ENCODE measurements around the gene EFNA3. TPM values are rescaled to one million over a fixed set of nuclear protein-coding genes. Genes with fewer than 3 reads are reported as not detected.

EFNA3 gene
- total RNA-seq, 1 experiment from 2014 or later, result 20.4 TPM

GRCh38 chr1:155136748-155137147, 58.1 kb downstream of the EFNA3 start:
- Histone ChIP-seq H3K36me3 (ENCODE audit: control insufficient read depth in 1 of 2, insufficient read depth in 2 of 2, low read length in 2 of 2) (peaks cover 12 to 23% of the 10 kb centered on the region in 2 experiments; a peak in 3 of 4 replicates), H3K9me3 (ENCODE audit: control insufficient read depth in 1 of 2, insufficient read depth in 1 of 2, low read depth in 1 of 2, low read length in 2 of 2) (no peaks in the 10 kb centered on the region), H3K27ac (ENCODE audit: low read depth, low read length) (peak overlapping the region; percentile 95), H3K4me2 (ENCODE audit: low read length) (peak overlapping the region; percentile 89), H4K20me1 (ENCODE audit: insufficient read depth) (no peaks in the 10 kb centered on the region), H3K4me1 (ENCODE audit: control insufficient read depth in 1 of 2, insufficient read depth in 2 of 2, low read length in 2 of 2) (peaks cover 31 to 56% of the 10 kb centered on the region in 2 experiments), H3K9me2 (ENCODE audit: insufficient read depth) (no peaks in the 10 kb centered on the region), H3K79me2 (ENCODE audit: insufficient read depth, low read length) (peaks cover 42% of the 10 kb centered on the region), H2AFZ (ENCODE audit: low read depth, low read length, poor library complexity, severe bottlenecking) (no peak overlapping the region), H3K4me3 (replicated peaks in 1 of 2; ENCODE audit: low read depth in 1 of 2, low read length in 2 of 2) (peak overlapping the region; percentile 47 to 77), H3K9ac (ENCODE audit: low read length) (peak overlapping the region; percentile 97), H3K27me3 (ENCODE audit: insufficient read depth, low read length) (no peaks in the 10 kb centered on the region)
- CTCF ChIA-PET, result interaction anchor here (0.7 to 2.4 kb wide), 6 partner anchors 30 to 56 kb away, joined by 3 to 8 read pairs (median 4); partner anchors contain the start of gene KRTCAP2
- BruUV-seq (replicated peaks), result no TSS peak
- no peak for DNase-seq (ENCODE audit: low read depth, low spot score)
- intact Hi-C loops (cut with micrococcal nuclease), result loop anchor here (5.0 kb wide), 1 partner anchor 164 kb away; the partner anchor contains the start of genes CKS1B and SHC1
- ATAC-seq, result no peak
- TF ChIP-seq ATF3 (IDR thresholded peaks at IDR 0.05), result no peak
- TF ChIP-seq SIN3A (IDR thresholded peaks at IDR 0.05; ENCODE audit: low read depth), result no peak
- TF ChIP-seq ELF1 (IDR thresholded peaks at IDR 0.05; ENCODE audit: borderline replicate concordance, low read depth), result no peak
- RAD21 ChIA-PET (ENCODE audit: low non-redundant PET in 1 of 2, low total read pairs in 2 of 2, uncharacterized antibody in 2 of 2, unreplicated experiment in 2 of 2), result interaction anchor here in 1 of 2 experiments (1.7 kb wide), 1 partner anchor 31 kb away, joined by 7 read pairs; no protein-coding TSS in a partner anchor
- POLR2A ChIA-PET, result interaction anchor here (1.0 kb wide), 1 partner anchor 37 kb away, joined by 3 read pairs; no protein-coding TSS in a partner anchor

Other genes with a start within 250 kb of the EFNA3 start
- gene KCNN3, start 208.6 kb upstream of the EFNA3 start, total RNA-seq (2021; ENCODE audit: unreplicated experiment), result 1.1 TPM
- gene PMVK, start 142.1 kb upstream of the EFNA3 start, total RNA-seq (2021; ENCODE audit: unreplicated experiment), result 24.0 TPM
- gene PBXIP1, start 122.7 kb upstream of the EFNA3 start, total RNA-seq (2021; ENCODE audit: unreplicated experiment), result 12.6 TPM
- 37.2 TPM for gene PYGO2, start 117.1 kb upstream of the EFNA3 start, total RNA-seq (2021; ENCODE audit: unreplicated experiment)
- gene SHC1, start 108.1 kb upstream of the EFNA3 start, total RNA-seq (2021; ENCODE audit: unreplicated experiment), result 148 TPM
- 229 TPM for gene CKS1B, start 104.2 kb upstream of the EFNA3 start, total RNA-seq (2021; ENCODE audit: unreplicated experiment)
- 58.4 TPM for gene FLAD1, start 95.5 kb upstream of the EFNA3 start, total RNA-seq (2021; ENCODE audit: unreplicated experiment)
- gene LENEP, start 85.3 kb upstream of the EFNA3 start, total RNA-seq (2021; ENCODE audit: unreplicated experiment), result 0.42 TPM
- gene ZBTB7B, start 76.0 kb upstream of the EFNA3 start, total RNA-seq (2021; ENCODE audit: unreplicated experiment), result 57.0 TPM
- 2.0 TPM for gene DCST2, start 45.1 kb upstream of the EFNA3 start, total RNA-seq (2021; ENCODE audit: unreplicated experiment)
- gene DCST1, start 45.0 kb upstream of the EFNA3 start, total RNA-seq (2021; ENCODE audit: unreplicated experiment), result 0.32 TPM
- gene ADAM15, start 27.5 kb upstream of the EFNA3 start, total RNA-seq (2021; ENCODE audit: unreplicated experiment), result 149 TPM
- 9.8 TPM for gene EFNA4, start 15.1 kb upstream of the EFNA3 start, total RNA-seq (2021; ENCODE audit: unreplicated experiment)
- 19.7 TPM for gene EFNA1, start 49.0 kb downstream of the EFNA3 start, total RNA-seq (2021; ENCODE audit: unreplicated experiment)
- gene SLC50A1, start 57.0 kb downstream of the EFNA3 start, total RNA-seq (2021; ENCODE audit: unreplicated experiment), result 49.9 TPM
- 113 TPM for gene DPM3, start 61.7 kb downstream of the EFNA3 start, total RNA-seq (2021; ENCODE audit: unreplicated experiment)
- gene KRTCAP2, start 94.5 kb downstream of the EFNA3 start, total RNA-seq (2021; ENCODE audit: unreplicated experiment), result 143 TPM
- 3.8 TPM for gene TRIM46, start 95.0 kb downstream of the EFNA3 start, total RNA-seq (2021; ENCODE audit: unreplicated experiment)
- gene THBS3, start 129.1 kb downstream of the EFNA3 start, total RNA-seq (2021; ENCODE audit: unreplicated experiment), result 15.9 TPM
- 69.1 TPM for gene MTX1, start 129.9 kb downstream of the EFNA3 start, total RNA-seq (2021; ENCODE audit: unreplicated experiment)
- gene ENTREP3, start 176.6 kb downstream of the EFNA3 start, total RNA-seq (2021; ENCODE audit: unreplicated experiment), result 69.9 TPM
- gene SCAMP3, start 183.5 kb downstream of the EFNA3 start, total RNA-seq (2021; ENCODE audit: unreplicated experiment), result 64.2 TPM
- 72.6 TPM for gene CLK2, start 194.7 kb downstream of the EFNA3 start, total RNA-seq (2021; ENCODE audit: unreplicated experiment)
- 8.5 TPM for gene HCN3, start 198.6 kb downstream of the EFNA3 start, total RNA-seq (2021; ENCODE audit: unreplicated experiment)
- gene PKLR, start 222.6 kb downstream of the EFNA3 start, total RNA-seq (2021; ENCODE audit: unreplicated experiment), result 0.17 TPM
- gene FDPS, start 230.0 kb downstream of the EFNA3 start, total RNA-seq (2021; ENCODE audit: unreplicated experiment), result 269 TPM
- gene RUSC1, start 242.1 kb downstream of the EFNA3 start, total RNA-seq (2021; ENCODE audit: unreplicated experiment), result 69.2 TPM

Data from HCT116 (cell line).